A549 (cell line): Measurements from ENCODE around the gene KCNK17.

Experiments used
- CHD2 ChIP-seq: fragments of 150-350 bp; IDR thresholded peaks from 2 replicates; pipeline ENCODE4 v1.6.1; 2014; ENCODE audit warnings: low read length; ENCODE audit not compliant: partially characterized antibody
- CTCF ChIP-seq: fragments of >200 bp; sonication (Bioruptor Twin); formaldehyde crosslinking; IDR thresholded peaks from 3 replicates; pipeline ENCODE4 v1.5.1; 2016
- EP300 ChIP-seq, 2 experiments: fragments of >200 bp; sonication (Bioruptor Twin); formaldehyde crosslinking; IDR thresholded peaks; 2 replicates in 1 of 2; 3 replicates in 1 of 2; pipeline ENCODE4 v1.6.1; 2016 to 2017
- ESRRA ChIP-seq: fragments of 150-350 bp; IDR thresholded peaks from 2 replicates; pipeline ENCODE4 v1.6.1; 2014; ENCODE audit warnings: mild to moderate bottlenecking, low read length, borderline replicate concordance
- HMGXB4 ChIP-seq: fragments of 250-450 bp; sonication (Bioruptor Pico); IDR thresholded peaks from 2 replicates; pipeline ENCODE4 v1.5.0; 2021; ENCODE audit warnings: mild to moderate bottlenecking, moderate library complexity, borderline replicate concordance
- HOXB13 ChIP-seq: fragments of 250-450 bp; sonication (Bioruptor Pico); IDR thresholded peaks from 2 replicates; pipeline ENCODE4 v1.5.0; 2020; ENCODE audit warnings: low read depth, mild to moderate bottlenecking, moderate library complexity
- POLR2A ChIP-seq: IDR thresholded peaks from 2 replicates; pipeline ENCODE4 v1.6.1; 2012; ENCODE audit warnings: mild to moderate bottlenecking, low read length
- RAD21 ChIP-seq, 2 experiments: fragments of >200 bp in 1 of 2; sonication (Bioruptor Twin) in 1 of 2; formaldehyde crosslinking in 1 of 2; IDR thresholded peaks in 1 of 2; conservative IDR thresholded peaks in 1 of 2; 2 replicates in 1 of 2; 3 replicates in 1 of 2; pipeline ENCODE4 v1.6.1; 2012 to 2018; ENCODE audit warnings: inconsistent platforms in 1 of 2
- REST ChIP-seq: fragments of 200-600 bp; sonication (generic); IDR thresholded peaks from 2 replicates; pipeline ENCODE4 v1.6.1; 2016; ENCODE audit warnings: antibody characterized with exemption, mild to moderate bottlenecking, moderate library complexity
- SREBF2 ChIP-seq: fragments of 450-650 bp; IDR thresholded peaks from 2 replicates; pipeline ENCODE4 v1.6.1; 2014; ENCODE audit warnings: mild to moderate bottlenecking, moderate library complexity
- TP53 ChIP-seq: fragments of 250-450 bp; sonication (Bioruptor Pico); IDR thresholded peaks from 2 replicates; pipeline ENCODE4 v1.5.0; 2021; ENCODE audit warnings: mild to moderate bottlenecking, moderate library complexity

- no peak for TF ChIP-seq CTCF
- TF ChIP-seq REST, result no peak
- TF ChIP-seq CHD2, result no peak
- no peak for TF ChIP-seq POLR2A
- TF ChIP-seq HMGXB4 (CRISPR knock-in tag), result no peak
- TF ChIP-seq HOXB13 (CRISPR knock-in tag), result no peak
- TF ChIP-seq SREBF2, result no peak
- no peak for TF ChIP-seq TP53 (CRISPR knock-in tag)
- TF ChIP-seq RAD21 (conservative IDR thresholded peaks at IDR 0.05 in 1 of 2, IDR thresholded peaks at IDR 0.05 in 1 of 2), result no peak
- TF ChIP-seq ESRRA, result no peak
- TF ChIP-seq EP300 (IDR thresholded peaks at IDR 0.05), result no peak
These were observed 46.2 kb upstream of the KCNK17 start for GRCh38 chr6:39360378-39360777.
